ENCODE results near the gene GPX1.

GRCh38 chr3:49339941-49340800, 18.0 kb downstream of the GPX1 start, which contains the start of gene USP4:
- TF ChIP-seq POLR2A (IDR thresholded peaks at IDR 0.05), result peak; percentile 7
- TF ChIP-seq, protein P1, sequence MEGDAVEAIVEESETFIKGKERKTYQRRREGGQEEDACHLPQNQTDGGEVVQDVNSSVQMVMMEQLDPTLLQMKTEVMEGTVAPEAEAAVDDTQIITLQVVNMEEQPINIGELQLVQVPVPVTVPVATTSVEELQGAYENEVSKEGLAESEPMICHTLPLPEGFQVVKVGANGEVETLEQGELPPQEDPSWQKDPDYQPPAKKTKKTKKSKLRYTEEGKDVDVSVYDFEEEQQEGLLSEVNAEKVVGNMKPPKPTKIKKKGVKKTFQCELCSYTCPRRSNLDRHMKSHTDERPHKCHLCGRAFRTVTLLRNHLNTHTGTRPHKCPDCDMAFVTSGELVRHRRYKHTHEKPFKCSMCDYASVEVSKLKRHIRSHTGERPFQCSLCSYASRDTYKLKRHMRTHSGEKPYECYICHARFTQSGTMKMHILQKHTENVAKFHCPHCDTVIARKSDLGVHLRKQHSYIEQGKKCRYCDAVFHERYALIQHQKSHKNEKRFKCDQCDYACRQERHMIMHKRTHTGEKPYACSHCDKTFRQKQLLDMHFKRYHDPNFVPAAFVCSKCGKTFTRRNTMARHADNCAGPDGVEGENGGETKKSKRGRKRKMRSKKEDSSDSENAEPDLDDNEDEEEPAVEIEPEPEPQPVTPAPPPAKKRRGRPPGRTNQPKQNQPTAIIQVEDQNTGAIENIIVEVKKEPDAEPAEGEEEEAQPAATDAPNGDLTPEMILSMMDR (IDR thresholded peaks at IDR 0.05), result peak in 2 of 3 experiments; percentile 35 to 56

Measured in testis (tissue), 2 donors.